Measurements from ENCODE around the gene KLK7.

KLK7 gene

DNA sequence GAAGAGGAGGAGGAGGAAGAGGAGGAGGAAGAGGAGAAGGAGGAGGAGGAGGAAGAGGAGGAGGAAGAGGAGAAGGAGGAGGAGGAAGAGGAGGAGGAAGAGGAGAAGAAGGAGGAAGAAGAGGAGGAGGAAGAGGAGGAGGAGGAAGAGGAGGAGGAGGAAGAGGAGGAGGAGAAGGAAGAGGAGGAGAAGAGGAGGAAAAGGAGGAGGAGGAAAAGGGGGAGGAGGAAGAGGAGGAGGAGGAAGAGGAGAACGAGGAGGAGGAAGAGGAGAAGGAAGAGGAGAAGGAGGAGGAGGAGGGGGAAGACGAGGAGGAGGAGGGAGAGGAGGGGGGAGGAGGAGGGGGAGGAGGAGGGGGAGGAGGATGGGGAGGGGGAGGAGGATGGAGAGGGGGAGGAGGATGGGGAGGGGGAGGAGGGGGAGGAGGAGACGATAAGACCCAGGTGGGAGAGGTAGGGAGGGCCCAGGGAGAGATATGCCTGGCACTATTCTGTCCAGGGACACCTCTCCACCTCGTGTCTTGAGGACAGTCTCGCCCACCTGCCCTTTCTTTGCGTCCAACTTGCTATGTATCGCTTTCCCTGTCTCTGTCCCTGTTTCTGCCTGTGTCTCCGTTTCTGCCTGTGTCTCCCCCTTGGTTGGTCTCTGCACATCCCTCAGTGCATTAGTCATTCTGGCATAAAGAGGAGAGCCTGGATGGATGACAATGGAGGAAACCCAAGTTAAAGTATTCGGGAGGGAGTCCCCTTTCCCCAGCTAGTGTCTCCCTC, 23.8 kb downstream of the KLK7 start:
- TF ChIP-seq TAF1 (IDR thresholded peaks at IDR 0.05; ENCODE audit: borderline replicate concordance, insufficient read depth, low read length) = no peak
- no peak for TF ChIP-seq SIN3A (IDR thresholded peaks at IDR 0.05; ENCODE audit: borderline replicate concordance, insufficient read depth, low read length)
- TF ChIP-seq POLR2AphosphoS5 (IDR thresholded peaks at IDR 0.05; ENCODE audit: low read depth, low read length) = no peak
- TF ChIP-seq, protein P1, sequence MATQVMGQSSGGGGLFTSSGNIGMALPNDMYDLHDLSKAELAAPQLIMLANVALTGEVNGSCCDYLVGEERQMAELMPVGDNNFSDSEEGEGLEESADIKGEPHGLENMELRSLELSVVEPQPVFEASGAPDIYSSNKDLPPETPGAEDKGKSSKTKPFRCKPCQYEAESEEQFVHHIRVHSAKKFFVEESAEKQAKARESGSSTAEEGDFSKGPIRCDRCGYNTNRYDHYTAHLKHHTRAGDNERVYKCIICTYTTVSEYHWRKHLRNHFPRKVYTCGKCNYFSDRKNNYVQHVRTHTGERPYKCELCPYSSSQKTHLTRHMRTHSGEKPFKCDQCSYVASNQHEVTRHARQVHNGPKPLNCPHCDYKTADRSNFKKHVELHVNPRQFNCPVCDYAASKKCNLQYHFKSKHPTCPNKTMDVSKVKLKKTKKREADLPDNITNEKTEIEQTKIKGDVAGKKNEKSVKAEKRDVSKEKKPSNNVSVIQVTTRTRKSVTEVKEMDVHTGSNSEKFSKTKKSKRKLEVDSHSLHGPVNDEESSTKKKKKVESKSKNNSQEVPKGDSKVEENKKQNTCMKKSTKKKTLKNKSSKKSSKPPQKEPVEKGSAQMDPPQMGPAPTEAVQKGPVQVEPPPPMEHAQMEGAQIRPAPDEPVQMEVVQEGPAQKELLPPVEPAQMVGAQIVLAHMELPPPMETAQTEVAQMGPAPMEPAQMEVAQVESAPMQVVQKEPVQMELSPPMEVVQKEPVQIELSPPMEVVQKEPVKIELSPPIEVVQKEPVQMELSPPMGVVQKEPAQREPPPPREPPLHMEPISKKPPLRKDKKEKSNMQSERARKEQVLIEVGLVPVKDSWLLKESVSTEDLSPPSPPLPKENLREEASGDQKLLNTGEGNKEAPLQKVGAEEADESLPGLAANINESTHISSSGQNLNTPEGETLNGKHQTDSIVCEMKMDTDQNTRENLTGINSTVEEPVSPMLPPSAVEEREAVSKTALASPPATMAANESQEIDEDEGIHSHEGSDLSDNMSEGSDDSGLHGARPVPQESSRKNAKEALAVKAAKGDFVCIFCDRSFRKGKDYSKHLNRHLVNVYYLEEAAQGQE (IDR thresholded peaks at IDR 0.05; ENCODE audit: insufficient read depth in 1 of 2, low read depth in 2 of 2, low read length in 2 of 2) = no peak
- TF ChIP-seq FOXP2 (optimal IDR thresholded peaks at IDR 0.05; ENCODE audit: borderline replicate concordance, extremely low read depth, extremely low read length, insufficient read depth) = no peak

DNA sequence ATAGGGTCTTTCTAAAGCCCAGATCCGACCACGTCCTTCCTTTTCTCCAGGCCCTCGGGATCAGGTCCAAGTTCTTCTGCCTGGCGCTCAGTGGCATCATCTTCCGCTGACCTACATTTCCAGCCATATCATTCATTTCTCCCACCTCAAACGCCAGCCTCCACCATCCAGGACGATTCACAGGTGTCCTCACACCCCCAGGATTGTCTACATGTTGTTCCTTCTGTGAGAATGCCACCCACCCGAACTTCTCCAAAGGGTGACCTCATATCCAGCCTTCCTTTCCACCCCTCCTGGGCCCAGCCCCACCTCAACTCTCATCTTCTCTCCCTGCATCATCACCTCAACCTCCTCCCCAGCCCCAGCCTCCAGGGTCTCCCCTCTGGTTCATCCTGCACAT, 26.1 kb downstream of the KLK7 start:
- no peak for TF ChIP-seq POLR2AphosphoS5 (IDR thresholded peaks at IDR 0.05; ENCODE audit: low read depth, low read length)
- no peak for TF ChIP-seq SIN3A (IDR thresholded peaks at IDR 0.05; ENCODE audit: borderline replicate concordance, insufficient read depth, low read length)
- TF ChIP-seq TAF1 (IDR thresholded peaks at IDR 0.05; ENCODE audit: borderline replicate concordance, insufficient read depth, low read length) = no peak
- TF ChIP-seq FOXP2 (optimal IDR thresholded peaks at IDR 0.05; ENCODE audit: borderline replicate concordance, extremely low read depth, extremely low read length, insufficient read depth) = no peak
- TF ChIP-seq, protein P1 (IDR thresholded peaks at IDR 0.05; ENCODE audit: insufficient read depth in 1 of 2, low read depth in 2 of 2, low read length in 2 of 2) = no peak

DNA sequence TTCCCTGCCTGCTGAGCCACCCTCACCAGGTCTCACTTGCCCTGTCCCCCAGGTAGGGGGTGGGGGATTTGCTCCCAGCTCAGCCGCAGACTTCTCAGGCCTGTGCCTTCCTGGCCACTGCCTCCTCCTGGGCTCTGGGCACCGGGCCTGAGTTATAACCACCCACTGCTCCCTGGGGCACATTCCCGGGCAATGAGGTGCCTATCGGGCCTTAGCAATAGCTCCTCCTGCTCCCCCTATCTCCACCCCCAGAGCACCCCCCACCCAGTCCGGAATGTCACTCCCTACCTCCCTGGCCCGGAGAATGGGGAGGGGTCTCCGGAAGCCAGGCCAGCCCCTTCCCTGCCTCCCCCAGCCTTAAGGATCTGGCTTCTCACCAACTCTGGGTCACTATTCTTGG, 30.8 kb downstream of the KLK7 start, which contains the start of gene KLK5:
KLK5 (minus strand) TSS at position 129 of the 400 bp plus-strand sequence. CDS start 381 bp downstream, outside the sequence.
- no peak for TF ChIP-seq POLR2AphosphoS5 (IDR thresholded peaks at IDR 0.05; ENCODE audit: low read depth, low read length)
- no peak for TF ChIP-seq SIN3A (IDR thresholded peaks at IDR 0.05; ENCODE audit: borderline replicate concordance, insufficient read depth, low read length)

DNA sequence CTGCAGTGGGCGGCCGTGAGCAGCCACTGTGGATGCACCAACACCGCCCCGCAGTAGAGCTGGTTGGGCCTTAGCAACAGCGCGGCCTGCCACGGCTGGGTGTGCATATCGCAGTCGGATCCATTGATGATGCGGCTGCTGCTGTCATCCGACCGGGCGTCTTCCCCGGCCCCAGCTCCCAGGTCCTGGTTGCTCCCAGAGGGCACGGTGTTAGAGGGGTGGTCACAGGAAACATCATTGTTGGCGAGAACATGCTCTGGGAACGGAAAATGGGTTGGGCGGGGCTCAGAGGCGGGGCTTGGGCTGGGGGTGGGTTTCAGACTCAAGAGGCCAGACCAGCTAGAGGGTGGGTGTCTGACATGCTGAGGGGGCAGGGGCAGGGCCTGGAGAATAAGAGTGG, 33.9 kb downstream of the KLK7 start:
- TF ChIP-seq SIN3A (IDR thresholded peaks at IDR 0.05; ENCODE audit: borderline replicate concordance, insufficient read depth, low read length) (no peak), POLR2AphosphoS5 (IDR thresholded peaks at IDR 0.05; ENCODE audit: low read depth, low read length) (no peak), FOXP2 (optimal IDR thresholded peaks at IDR 0.05; ENCODE audit: borderline replicate concordance, extremely low read depth, extremely low read length, insufficient read depth) (no peak), TAF1 (IDR thresholded peaks at IDR 0.05; ENCODE audit: borderline replicate concordance, insufficient read depth, low read length) (no peak)
- TF ChIP-seq, protein P1 (IDR thresholded peaks at IDR 0.05; ENCODE audit: insufficient read depth in 1 of 2, low read depth in 2 of 2, low read length in 2 of 2) = no peak

DNA sequence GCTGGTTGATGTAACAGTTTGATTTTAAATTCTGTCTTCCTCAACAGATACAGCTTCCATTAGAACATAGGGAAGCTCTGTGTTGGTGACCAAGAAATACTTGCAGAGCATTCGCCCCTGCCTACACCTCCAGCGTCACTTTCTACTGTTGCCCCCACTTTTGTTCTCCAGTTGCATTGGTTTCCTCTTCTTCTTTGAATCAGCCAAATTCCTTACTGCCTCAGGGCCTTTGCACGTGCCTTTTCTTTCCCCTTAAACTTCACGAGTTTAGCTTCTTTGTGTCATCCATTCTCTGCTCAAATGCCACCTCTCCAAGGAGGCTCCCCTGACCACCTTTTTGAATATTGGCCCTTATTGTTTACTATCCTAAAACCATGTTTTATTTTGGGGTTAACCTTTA, 36.6 kb downstream of the KLK7 start:
- no peak for TF ChIP-seq SIN3A (IDR thresholded peaks at IDR 0.05; ENCODE audit: borderline replicate concordance, insufficient read depth, low read length)
- TF ChIP-seq TAF1 (IDR thresholded peaks at IDR 0.05; ENCODE audit: borderline replicate concordance, insufficient read depth, low read length) = no peak
- no peak for TF ChIP-seq FOXP2 (optimal IDR thresholded peaks at IDR 0.05; ENCODE audit: borderline replicate concordance, extremely low read depth, extremely low read length, insufficient read depth)
- TF ChIP-seq POLR2AphosphoS5 (IDR thresholded peaks at IDR 0.05; ENCODE audit: low read depth, low read length) = no peak
- TF ChIP-seq, protein P1 (IDR thresholded peaks at IDR 0.05; ENCODE audit: insufficient read depth in 1 of 2, low read depth in 2 of 2, low read length in 2 of 2) = no peak
